Activated T-cell treated with anti-CD3 and anti-CD28 coated beads, Interleukin-2, amount 50 U/mL, for 4 hours (primary cell): ENCODE measurements around the gene ETNK2. TPM values are rescaled to one million over a fixed set of nuclear protein-coding genes. Genes with fewer than 3 reads are reported as not detected.
"Not testable (repeated sequence)": the region's sequence is repeated elsewhere in the genome, so short reads cannot be mapped to it uniquely, and the experiment has no call there.

ENCODE experiments used
- ATAC-seq, 2 donors: fragments of 200-7000 bp; cut with Tn5 transposase; one replicate each; pipeline ENCODE4 v1.10.0; 2021
- DNase-seq: peaks from one replicate; pipeline ENCODE4 v3.0.0-alpha.2; 2020
- H3K27me3 Mint-ChIP-seq: one replicate; pipeline ENCODE4 v1.8.0; 2021; ENCODE audit warnings: low read depth, mixed read lengths
- H3K36me3 Mint-ChIP-seq: one replicate; pipeline ENCODE4 v1.8.0; 2022; ENCODE audit warnings: mixed read lengths; ENCODE audit not compliant: insufficient read depth
- H3K4me1 Mint-ChIP-seq: one replicate; pipeline ENCODE4 v1.8.0; 2021; ENCODE audit warnings: low read depth, mixed read lengths
- H3K4me3 Mint-ChIP-seq: one replicate; pipeline ENCODE4 v1.8.0; 2021; ENCODE audit warnings: mild to moderate bottlenecking, moderate library complexity, mixed read lengths
- H3K9me3 Mint-ChIP-seq: one replicate; pipeline ENCODE4 v1.8.0; 2021; ENCODE audit warnings: mixed read lengths
- total RNA-seq, 3 donors: library from RNA; stranded (reverse); gene quantifications; one replicate each; pipeline ENCODE4 v1.2.1, GENCODE V29; 2021

Gene ETNK2
- total RNA-seq, 3 donors from 2014 or later: 0.79 to 1.2 (median 0.99) TPM

DNA sequence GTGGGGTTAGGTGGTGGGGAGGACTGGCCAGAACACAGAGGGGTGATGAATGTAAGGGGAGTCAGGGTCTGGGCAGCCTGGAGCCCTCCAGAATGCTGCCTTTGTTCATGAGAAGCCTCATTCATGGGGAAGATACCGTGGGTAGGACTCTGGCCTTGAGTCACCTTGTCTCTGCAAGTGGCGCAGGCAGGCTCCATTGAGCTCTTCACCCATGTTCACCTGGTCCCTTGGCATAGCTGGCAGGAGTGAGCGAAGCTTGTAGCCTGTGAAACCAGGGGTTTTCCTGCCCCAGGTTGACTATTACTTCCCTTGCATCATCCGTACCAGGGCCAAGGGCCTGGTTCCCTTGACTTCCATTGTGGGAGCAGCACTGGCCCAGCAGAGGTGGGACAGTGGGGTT, 53.2 kb downstream of the ETNK2 start:
- Mint-ChIP-seq H3K9me3 (no peaks in the 10 kb centered on the region), H3K4me3 (no peak overlapping the region), H3K27me3 (no peaks in the 10 kb centered on the region), H3K4me1 (peaks cover 18% of the 10 kb centered on the region), H3K36me3 (no peaks in the 10 kb centered on the region)
- ATAC-seq (no peak), DNase-seq (no peak)

DNA sequence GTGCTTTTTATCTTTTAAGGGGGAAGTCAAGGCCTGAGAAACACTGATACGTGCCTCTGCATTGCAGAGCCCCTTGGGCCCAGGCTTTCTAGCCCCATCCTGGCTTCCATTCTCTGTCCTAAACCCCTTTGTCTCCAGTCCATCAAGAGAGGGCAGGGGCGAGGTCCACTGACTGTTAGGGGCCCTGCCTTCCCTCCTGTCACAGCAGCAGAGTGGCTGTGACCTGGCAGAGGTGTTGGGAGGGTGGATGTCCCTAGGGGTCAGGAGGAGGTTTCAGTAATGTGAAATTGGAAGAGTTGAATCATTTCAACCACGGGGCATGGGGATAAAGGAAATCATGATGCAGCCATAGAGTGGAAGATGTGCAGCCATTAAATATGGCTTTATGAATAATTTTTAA, 54.9 kb downstream of the ETNK2 start:
- ATAC-seq (no peak), DNase-seq (no peak)
- H3K4me1 Mint-ChIP-seq: peaks cover 2% of the 10 kb centered on the region
- H3K36me3 Mint-ChIP-seq: no peaks in the 10 kb centered on the region
- H3K27me3 Mint-ChIP-seq: no peaks in the 10 kb centered on the region
- no peaks in the 10 kb centered on the region for H3K9me3 Mint-ChIP-seq
- no peak overlapping the region for H3K4me3 Mint-ChIP-seq

GRCh38 chr1:204094856-204095634, 56.8 kb downstream of the ETNK2 start:
- no peaks in the 10 kb centered on the region for H3K36me3 Mint-ChIP-seq
- no peaks in the 10 kb centered on the region for H3K9me3 Mint-ChIP-seq
- H3K27me3 Mint-ChIP-seq: no peaks in the 10 kb centered on the region
- ATAC-seq (no peak), DNase-seq (no peak)
- no peak overlapping the region for H3K4me3 Mint-ChIP-seq
- no peaks in the 10 kb centered on the region for H3K4me1 Mint-ChIP-seq

- H3K36me3 Mint-ChIP-seq: no peaks in the 10 kb centered on the region
- no peaks in the 10 kb centered on the region for H3K27me3 Mint-ChIP-seq
- DNase-seq (no peak), ATAC-seq (no peak)
- H3K4me3 Mint-ChIP-seq: no peak overlapping the region
- no peaks in the 10 kb centered on the region for H3K9me3 Mint-ChIP-seq
- no peaks in the 10 kb centered on the region for H3K4me1 Mint-ChIP-seq
These were observed 57.5 kb downstream of the ETNK2 start for GRCh38 chr1:204094313-204094729.

GRCh38 chr1:204093781-204094180, 58.1 kb downstream of the ETNK2 start:
- H3K9me3 Mint-ChIP-seq: no peaks in the 10 kb centered on the region
- no peak for DNase-seq

GRCh38 chr1:204093421-204093717, 58.5 kb downstream of the ETNK2 start:
- Mint-ChIP-seq H3K27me3 (no peaks in the 10 kb centered on the region), H3K4me1 (no peaks in the 10 kb centered on the region), H3K36me3 (no peaks in the 10 kb centered on the region), H3K9me3 (no peaks in the 10 kb centered on the region), H3K4me3 (no peak overlapping the region)
- ATAC-seq: no peak
- no peak for DNase-seq

More at GRCh38 chr1:204093781-204094180, 58.1 kb downstream of the ETNK2 start:
- no peaks in the 10 kb centered on the region for H3K27me3 Mint-ChIP-seq
- no peaks in the 10 kb centered on the region for H3K36me3 Mint-ChIP-seq
- ATAC-seq: no peak
- H3K4me1 Mint-ChIP-seq: no peaks in the 10 kb centered on the region
- H3K4me3 Mint-ChIP-seq: no peak overlapping the region

GRCh38 chr1:204092632-204093420, 59.0 kb downstream of the ETNK2 start:
- H3K4me1 Mint-ChIP-seq: no peaks in the 10 kb centered on the region
- DNase-seq: no peak
- H3K9me3 Mint-ChIP-seq: no peaks in the 10 kb centered on the region
- no peak for ATAC-seq
- H3K36me3 Mint-ChIP-seq: no peaks in the 10 kb centered on the region
- H3K4me3 Mint-ChIP-seq: no peak overlapping the region
- no peaks in the 10 kb centered on the region for H3K27me3 Mint-ChIP-seq

GRCh38 chr1:204091787-204092312, 60.0 kb downstream of the ETNK2 start:
- ATAC-seq: no peak
- Mint-ChIP-seq H3K27me3 (no peaks in the 10 kb centered on the region), H3K9me3 (no peaks in the 10 kb centered on the region), H3K4me1 (no peaks in the 10 kb centered on the region), H3K4me3 (no peak overlapping the region), H3K36me3 (no peaks in the 10 kb centered on the region)
- no peak for DNase-seq

DNA sequence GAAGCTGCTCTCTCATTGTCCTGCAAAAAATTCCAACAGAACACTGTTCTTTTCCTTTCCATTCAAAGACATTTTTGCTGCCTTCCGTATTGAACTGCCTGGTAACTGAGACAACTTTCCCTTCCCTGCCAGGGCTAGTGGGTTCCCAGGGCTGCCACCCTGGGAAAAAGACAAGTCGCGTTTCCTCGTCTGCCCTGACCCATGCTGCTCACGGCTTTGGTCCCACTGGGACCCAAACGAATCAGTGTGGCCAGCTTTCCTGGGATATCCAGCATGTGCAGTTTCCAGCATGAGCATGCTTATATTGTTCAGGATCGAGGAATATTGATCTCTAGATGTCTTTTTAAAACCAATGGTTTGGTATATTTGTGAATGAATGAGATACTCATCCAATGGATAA, 60.8 kb downstream of the ETNK2 start:
- no peak for ATAC-seq
- Mint-ChIP-seq H3K4me1 (no peaks in the 10 kb centered on the region), H3K4me3 (no peak overlapping the region), H3K36me3 (no peaks in the 10 kb centered on the region), H3K9me3 (no peaks in the 10 kb centered on the region), H3K27me3 (no peaks in the 10 kb centered on the region)
- no peak for DNase-seq

GRCh38 chr1:204090132-204090531, 61.7 kb downstream of the ETNK2 start:
- not testable (repeated sequence) for H3K36me3 Mint-ChIP-seq, H3K4me1 Mint-ChIP-seq, H3K9me3 Mint-ChIP-seq, ATAC-seq, DNase-seq, H3K4me3 Mint-ChIP-seq, H3K27me3 Mint-ChIP-seq

DNA sequence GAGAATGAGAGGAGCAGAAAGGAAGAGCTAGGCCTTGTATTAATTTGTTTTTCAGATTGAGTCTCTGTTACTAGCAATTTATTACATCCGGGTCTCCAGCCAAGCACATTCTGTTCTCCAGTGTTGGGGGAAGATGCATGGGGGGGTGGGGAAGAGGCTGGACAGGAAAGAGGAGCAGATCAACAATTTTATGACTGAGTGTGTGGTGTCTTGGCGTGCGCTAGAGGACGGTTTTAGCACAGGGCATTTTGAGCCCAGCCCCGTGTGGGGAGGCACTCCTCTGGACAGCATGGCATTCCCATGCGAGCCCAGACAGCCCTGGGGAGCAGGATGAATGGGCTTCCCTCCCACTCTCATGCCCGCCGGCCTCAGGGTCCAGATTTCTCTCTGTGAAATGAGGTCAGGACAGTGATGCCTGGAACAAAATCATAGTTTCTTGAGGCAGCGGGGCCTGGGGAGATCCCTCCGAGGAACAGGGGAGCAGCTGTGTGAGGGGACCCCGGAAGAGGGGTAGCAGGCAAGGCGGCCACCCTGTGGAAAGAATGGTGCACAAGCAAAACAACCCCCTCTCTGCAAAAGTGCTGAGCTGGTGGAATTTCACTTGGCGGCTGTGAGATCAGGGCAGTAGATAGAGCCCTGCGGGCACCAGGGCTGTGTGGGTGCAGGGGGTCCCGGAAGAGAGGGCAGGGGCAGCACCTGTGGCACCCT, 62.6 kb downstream of the ETNK2 start:
- DNase-seq (no peak), ATAC-seq (no peak)
- Mint-ChIP-seq H3K36me3 (no peaks in the 10 kb centered on the region), H3K27me3 (no peaks in the 10 kb centered on the region), H3K9me3 (no peaks in the 10 kb centered on the region), H3K4me1 (no peaks in the 10 kb centered on the region), H3K4me3 (no peak overlapping the region)

GRCh38 chr1:204088596-204088995, 63.2 kb downstream of the ETNK2 start:
- no peak overlapping the region for H3K4me3 Mint-ChIP-seq
- H3K27me3 Mint-ChIP-seq: no peaks in the 10 kb centered on the region
- no peaks in the 10 kb centered on the region for H3K4me1 Mint-ChIP-seq
- no peak for DNase-seq
- no peak for ATAC-seq
- H3K36me3 Mint-ChIP-seq: no peaks in the 10 kb centered on the region
- no peaks in the 10 kb centered on the region for H3K9me3 Mint-ChIP-seq

DNA sequence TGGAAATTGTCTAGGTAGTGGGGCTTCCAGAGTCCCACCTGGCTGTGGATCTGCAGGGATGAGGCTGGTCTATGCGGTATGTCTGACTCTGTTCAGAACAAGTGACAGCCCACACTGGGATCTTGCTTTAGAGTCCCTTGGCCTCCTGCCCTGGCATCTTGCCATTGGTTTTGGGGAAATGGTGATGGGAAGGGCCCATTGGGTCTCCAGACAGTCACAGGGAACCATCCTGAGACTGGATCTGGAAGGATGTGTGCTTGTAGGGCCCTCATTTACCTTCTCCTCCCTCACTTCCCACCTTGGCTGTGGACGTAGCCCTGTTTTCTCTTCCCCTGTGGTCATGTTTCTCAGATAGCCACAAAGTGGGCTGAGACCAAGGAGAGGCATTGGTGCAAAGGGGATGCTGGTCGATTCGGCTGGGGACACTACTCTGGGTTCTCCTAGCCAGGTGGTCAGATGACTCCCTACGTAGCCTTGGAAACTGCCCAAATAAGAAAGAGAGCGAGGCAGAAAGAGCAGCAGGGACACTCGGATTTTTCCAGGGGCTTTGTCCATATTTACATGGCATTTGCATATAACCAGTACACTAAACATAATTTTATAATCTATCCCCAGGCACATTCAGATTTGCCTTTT, 63.8 kb downstream of the ETNK2 start:
- H3K36me3 Mint-ChIP-seq: no peaks in the 10 kb centered on the region
- no peak for DNase-seq
- no peak for ATAC-seq
- H3K4me1 Mint-ChIP-seq: no peaks in the 10 kb centered on the region
- H3K9me3 Mint-ChIP-seq: no peaks in the 10 kb centered on the region
- no peak overlapping the region for H3K4me3 Mint-ChIP-seq
- no peaks in the 10 kb centered on the region for H3K27me3 Mint-ChIP-seq

- Mint-ChIP-seq H3K4me1 (no peaks in the 10 kb centered on the region), H3K4me3 (no peak overlapping the region), H3K9me3 (no peaks in the 10 kb centered on the region), H3K36me3 (no peaks in the 10 kb centered on the region), H3K27me3 (no peaks in the 10 kb centered on the region)
- DNase-seq: no peak
- no peak for ATAC-seq
These were observed 64.5 kb downstream of the ETNK2 start for GRCh38 chr1:204087181-204087892.
